NCI-H2227 (cell line): Measurements from ENCODE around the gene CA10.

Source experiments
- DNase-seq: peaks from one replicate; lab custom pipeline; 2025; ENCODE audit not compliant: unreplicated experiment; lab: John Stamatoyannopoulos, UW

CA10 gene

DNA sequence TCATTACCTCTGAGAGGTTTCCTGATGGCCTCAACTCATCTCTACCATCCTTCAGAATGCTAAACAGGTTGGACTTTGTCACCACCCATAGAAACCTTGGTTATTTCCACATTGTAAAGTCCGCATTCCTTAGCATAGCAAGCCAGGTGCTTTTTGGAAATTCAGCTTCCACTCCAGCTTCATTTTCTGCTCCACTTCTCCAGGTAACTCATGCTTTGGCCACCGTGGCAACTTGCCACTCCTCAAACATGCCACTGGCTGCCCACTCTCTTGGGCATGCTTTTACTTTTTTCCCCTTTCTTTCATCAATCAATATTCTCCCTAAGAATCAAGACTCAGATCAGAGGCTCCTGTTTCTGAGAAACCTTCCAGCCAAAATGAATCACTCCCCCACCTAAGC, 203.3 kb downstream of the CA10 start:
- DNase-seq = no peak

DNA sequence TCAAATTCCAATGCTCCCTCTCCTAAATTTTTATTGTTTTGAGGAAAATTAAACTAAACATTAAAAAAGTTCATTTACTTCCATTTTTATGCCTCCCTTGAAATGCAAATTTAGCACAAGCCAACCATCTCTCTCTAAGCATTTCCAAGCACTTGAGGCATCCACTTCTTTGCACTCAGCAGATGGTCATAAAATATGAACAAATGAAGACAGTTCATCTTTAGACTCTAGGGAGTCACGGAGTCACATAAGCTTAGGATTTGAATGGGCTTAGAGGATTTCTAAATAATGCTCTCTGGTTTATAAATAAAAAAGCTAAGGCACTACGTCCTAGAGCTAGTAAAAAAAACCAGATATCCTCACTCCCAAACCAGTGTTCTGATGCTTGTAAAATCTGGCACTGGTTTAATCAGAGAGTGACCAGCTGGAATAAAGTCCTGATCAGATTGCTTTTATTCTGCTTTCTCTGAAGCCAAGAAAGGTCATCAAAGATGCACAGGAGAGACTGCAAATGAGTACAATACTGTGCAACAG, 204.2 kb downstream of the CA10 start:
- DNase-seq = no peak

DNA sequence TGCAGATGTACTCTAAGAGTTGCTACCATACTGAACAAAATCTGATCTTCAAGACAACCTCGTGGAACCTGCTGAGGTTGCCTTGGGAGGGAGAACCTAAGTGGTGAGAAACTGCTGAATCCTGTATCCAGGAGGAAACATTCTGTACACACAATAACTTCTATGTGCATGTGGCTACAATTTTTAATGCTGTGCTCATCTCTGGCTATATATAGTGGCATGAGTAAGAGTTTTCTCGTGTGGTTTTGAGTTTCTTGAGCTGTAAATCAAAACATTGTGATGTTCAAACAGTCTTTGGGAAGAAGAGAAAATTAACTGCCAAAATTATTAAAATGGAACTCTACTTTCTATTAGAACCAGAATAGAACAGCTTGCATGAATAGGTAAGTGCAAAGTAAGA, 206.8 kb downstream of the CA10 start:
- no peak for DNase-seq

DNA sequence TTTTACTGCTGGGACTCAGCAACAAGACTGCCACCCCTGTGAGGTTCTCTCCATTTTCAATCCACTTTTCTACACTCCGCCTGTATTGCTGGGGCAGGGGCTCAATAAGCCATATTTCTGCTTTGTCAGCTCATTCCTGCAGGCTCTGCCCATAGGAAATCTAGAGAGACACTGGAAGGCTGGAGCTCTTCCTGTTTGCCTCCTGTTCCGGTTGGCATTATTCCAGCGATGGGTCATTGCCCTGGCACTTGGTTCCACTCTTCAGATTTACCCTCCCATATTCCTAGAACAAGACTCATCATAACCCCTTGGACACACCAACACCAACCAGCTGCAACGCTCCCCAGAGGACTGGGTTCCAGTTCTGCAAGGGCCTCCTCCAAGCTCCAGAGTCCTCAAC, 210.4 kb downstream of the CA10 start:
- no peak for DNase-seq

DNA sequence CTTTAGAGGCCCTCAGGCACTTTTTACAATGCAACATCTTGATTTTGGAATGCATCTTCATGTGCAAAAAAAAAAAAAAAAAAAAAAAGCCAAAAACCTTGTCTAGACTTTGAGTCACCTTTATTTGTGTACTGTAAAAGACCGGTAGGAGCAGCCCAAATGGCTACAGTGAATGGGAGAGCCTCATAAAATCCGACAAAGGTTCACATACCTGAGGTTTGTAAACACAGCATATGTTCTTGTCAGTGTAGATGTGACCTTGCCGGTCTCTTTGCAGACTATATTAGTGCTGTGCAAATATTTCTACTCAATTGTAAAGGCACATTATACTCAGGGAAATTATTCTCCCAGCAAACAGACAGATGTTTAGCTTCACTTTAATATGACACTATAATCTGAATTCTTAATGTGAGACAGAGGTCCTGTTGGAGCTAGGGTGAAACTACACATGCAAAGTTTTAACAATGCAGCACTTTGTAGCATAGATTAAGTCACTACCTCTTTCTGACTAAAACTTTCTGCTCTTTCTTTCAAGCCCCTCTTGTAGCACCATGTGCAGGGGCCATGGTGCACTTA, 211.3 kb downstream of the CA10 start:
- DNase-seq = no peak

DNA sequence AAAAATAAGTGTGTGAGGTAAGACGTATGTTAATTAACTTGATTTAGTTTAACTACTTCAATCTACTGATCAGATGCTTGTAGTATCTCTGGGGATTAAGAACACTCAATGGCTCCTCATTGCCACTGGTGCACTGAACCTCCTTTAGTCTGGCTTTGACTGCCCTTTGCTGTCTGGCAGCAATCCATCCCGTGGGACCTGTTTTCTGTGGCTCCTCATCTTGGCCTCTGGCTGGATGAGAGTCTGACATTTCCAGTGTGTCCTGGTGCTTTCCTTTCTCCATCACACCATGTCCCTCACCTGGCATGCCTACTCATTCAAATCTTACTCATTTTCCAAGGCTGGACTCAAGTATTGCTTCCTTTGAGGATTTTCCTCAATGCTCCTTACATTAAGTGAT, 212.2 kb downstream of the CA10 start:
- no peak for DNase-seq

DNA sequence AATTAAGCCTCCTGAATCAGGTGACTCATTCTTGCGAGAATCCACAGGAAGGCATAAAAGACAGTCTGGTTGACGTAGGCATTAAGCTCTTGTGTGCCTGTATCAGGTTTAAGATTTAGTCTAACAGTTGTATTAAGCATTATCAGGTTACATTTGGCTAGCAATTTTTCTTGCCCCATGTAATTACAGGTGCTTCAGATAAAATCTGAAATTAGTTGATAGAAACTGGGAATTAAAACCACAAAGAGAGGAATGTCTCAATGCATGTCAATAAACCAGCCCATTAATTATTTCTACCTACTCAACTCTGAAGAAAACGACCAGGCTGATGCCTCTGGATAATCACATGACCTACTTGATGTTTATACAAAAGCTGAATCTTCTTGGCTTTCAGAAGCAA, 217.2 kb downstream of the CA10 start:
- DNase-seq = peak; percentile 17

DNA sequence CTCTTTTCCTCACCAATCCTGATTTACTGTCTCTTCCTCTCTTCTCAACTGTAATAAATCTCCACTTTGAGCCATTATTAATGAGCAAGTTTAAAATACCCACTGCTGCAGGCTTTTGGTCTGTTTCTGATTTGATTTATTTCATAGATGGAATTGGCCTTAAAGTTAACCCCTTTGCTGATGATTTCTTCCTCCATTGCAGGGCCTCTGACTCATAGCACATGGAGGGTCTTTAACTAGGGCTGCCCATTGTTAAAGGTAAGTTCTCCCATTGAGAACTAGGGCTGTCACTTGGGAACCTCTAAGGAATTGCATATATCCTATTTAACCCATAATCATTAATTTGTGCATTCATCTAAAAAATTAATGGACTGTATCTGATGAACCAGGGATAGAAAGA, 221.2 kb downstream of the CA10 start:
- DNase-seq = no peak

DNA sequence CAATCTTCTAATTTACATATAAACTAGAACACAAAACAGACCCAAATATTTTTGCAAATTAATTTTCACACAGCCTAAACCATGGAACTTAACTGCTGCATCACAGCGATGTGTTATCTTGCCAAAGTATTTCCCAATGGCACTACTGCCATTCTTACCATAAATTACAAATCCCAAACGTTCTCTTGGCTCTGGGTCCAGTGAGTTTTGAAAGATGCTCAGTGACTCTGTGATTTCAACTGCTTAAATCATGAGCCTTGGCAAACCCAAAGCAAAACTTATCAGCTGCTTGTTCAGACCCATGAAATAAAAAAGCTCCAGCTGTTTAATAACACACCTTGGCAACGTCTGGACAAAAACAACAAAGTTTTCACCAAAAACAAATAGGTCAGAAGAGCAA, 223.0 kb downstream of the CA10 start:
- DNase-seq = no peak

GRCh38 chr17:51933647-51934046, 224.9 kb downstream of the CA10 start:
- no peak for DNase-seq

GRCh38 chr17:51926448-51926847, 232.1 kb downstream of the CA10 start:
- no peak for DNase-seq

DNA sequence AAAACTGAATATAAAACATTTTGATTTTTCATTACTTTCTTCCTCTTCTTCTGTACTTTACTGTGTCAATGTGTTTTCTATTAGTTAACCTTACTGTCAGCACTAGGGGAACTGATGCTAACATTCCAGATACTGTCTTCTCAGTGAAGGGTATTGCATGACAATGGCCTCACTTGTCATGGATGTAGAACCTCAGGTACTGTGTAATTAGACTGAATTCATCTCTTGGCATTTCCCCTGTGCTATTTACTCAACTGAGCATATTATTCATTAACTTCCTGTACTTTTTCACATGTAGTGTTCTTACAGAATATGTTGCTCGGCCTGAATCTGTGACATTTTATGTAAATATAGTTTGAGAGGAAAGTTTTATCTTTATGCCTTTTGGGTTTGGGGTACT, 237.0 kb downstream of the CA10 start:
- DNase-seq = no peak

DNA sequence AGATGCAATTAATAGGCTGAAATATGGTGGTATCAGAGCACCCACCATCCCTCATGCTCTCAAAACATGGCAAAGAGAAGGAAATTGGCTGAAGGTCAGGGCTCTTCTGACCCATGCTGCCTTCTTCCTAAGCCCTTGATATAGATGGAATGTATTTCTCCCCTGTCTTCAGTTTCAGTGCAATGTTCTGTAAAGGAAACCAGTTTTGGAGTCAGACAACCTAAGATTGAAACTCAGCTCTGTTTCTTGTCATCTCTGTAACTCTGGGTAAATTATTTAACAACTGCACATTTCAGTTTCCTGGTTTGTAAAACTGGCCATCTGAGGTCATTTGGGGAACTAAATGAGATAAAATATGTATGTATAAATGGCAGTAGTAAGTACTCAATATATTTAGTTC, 243.9 kb downstream of the CA10 start:
- no peak for DNase-seq

DNA sequence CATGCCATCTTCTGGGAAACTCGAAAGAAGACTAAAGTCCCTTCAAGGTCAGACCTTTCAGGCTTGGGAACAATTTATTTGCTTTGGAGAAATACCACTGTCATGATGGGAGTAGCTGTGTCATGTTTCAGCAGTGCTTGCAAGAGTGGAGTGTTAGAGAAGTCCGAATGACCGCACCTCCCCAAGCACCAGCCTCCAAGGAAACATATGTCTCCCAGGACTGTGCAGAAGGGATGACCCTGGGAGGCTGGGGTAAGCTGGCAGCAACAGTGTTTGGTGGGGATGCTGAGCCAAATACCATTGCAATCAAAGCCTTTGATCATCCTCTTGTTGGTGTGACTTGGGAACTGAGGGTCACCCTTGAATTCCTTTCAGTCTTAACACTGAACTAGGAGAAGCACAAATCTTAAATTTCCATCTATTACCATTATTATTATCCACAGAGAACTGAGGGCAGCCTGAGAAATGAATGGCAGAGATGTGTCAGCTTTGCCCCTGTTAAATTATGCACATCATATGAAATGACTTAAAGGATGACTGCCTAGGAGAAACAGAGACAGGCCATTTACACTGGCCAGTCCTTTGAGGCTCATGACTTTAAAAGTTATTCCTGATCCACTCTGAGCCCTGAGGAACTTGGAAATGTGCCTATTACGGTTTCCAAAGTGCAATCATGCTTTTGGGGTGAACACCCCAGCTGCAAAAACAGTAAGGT, 244.9 kb downstream of the CA10 start:
- DNase-seq = no peak

- DNase-seq = no peak
These were observed 245.6 kb downstream of the CA10 start for GRCh38 chr17:51912939-51913338.

- no peak for DNase-seq
These were observed 247.3 kb downstream of the CA10 start for GRCh38 chr17:51911237-51911636.

DNA sequence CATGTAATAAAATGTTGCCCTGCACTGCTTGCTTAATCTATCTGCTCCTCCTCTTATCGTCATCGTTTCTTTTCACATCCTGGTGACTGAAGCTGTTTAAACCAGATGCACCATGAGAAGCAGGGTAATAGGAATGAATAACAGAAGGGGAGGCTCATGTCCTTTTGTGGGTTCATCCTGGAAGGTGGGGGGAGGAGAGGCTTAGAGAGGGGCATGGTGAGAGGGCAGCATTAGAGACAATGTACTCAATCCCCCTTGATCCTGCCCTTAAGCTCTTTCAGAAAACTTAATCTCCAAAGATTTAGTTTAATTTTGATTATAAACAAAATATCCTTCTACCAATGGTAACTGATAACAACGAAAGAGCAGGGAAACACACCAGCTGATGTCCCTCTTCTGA, 248.5 kb downstream of the CA10 start:
- no peak for DNase-seq

DNA sequence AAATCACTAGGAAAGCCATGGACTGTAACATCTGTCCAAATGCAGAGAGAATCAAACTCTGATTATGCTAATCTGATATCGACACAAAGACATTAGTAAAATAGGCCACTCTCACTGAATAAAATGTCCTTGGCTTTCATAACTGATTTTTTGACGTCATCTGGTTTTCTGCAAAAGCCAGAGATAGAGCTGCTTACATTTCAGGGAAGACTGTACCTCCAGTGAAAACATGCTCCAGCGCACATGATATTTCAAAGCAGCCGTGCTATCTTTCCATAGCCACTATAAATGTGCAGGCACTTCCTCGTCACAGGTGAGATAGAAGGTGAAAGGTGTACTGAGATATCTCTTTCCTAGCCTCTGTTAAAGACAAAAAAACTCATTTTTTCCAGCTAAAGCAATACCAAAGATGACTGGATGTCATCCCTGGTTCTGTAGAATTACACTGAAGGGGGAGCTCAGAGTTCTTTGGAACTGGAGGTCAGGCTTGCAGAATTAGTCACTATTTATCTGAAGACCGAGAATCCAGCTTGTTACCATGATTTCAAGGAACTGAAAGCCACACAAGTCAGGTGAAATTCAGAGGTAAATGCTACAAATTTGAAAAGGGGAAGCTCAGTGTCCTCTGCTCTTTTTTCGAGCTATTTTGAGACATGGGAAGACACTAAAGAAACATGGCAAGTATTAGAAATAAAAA, 249.5 kb downstream of the CA10 start:
- DNase-seq = no peak

- no peak for DNase-seq
These were observed 251.5 kb downstream of the CA10 start for GRCh38 chr17:51907041-51907440.

- DNase-seq = no peak
These were observed 254.1 kb downstream of the CA10 start for GRCh38 chr17:51904379-51904778.

GRCh38 chr17:51901242-51901641, 257.3 kb downstream of the CA10 start:
- no peak for DNase-seq

GRCh38 chr17:51891936-51892335, 266.6 kb downstream of the CA10 start:
- no peak for DNase-seq
